ENCODE results near the gene PRPF4. TPM values are rescaled to one million over a fixed set of nuclear protein-coding genes. Genes with fewer than 3 reads are reported as not detected.

PRPF4 gene
- total and polyA plus RNA-seq, 9 of the 15 experiments (the other 6 are each of a cell fraction or from before 2014, with no cell fraction given), result 25.8 to 66.0 (median 39.8) TPM

GRCh38 chr9:113309204-113309813 lies 33.9 kb downstream of the PRPF4 start (continued):
- TF ChIP-seq, protein P1, sequence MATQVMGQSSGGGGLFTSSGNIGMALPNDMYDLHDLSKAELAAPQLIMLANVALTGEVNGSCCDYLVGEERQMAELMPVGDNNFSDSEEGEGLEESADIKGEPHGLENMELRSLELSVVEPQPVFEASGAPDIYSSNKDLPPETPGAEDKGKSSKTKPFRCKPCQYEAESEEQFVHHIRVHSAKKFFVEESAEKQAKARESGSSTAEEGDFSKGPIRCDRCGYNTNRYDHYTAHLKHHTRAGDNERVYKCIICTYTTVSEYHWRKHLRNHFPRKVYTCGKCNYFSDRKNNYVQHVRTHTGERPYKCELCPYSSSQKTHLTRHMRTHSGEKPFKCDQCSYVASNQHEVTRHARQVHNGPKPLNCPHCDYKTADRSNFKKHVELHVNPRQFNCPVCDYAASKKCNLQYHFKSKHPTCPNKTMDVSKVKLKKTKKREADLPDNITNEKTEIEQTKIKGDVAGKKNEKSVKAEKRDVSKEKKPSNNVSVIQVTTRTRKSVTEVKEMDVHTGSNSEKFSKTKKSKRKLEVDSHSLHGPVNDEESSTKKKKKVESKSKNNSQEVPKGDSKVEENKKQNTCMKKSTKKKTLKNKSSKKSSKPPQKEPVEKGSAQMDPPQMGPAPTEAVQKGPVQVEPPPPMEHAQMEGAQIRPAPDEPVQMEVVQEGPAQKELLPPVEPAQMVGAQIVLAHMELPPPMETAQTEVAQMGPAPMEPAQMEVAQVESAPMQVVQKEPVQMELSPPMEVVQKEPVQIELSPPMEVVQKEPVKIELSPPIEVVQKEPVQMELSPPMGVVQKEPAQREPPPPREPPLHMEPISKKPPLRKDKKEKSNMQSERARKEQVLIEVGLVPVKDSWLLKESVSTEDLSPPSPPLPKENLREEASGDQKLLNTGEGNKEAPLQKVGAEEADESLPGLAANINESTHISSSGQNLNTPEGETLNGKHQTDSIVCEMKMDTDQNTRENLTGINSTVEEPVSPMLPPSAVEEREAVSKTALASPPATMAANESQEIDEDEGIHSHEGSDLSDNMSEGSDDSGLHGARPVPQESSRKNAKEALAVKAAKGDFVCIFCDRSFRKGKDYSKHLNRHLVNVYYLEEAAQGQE (IDR thresholded peaks at IDR 0.05; ENCODE audit: borderline replicate concordance), result peak; percentile 72; the same call in 1 of the 2 replicates
- TF ChIP-seq, protein P1 (CRISPR knock-in tag; IDR thresholded peaks at IDR 0.05; ENCODE audit: low read depth), result no peak
- peak; percentile 41; the same call in 1 of the 2 replicates for TF ChIP-seq C11orf30 (IDR thresholded peaks at IDR 0.05; ENCODE audit: low read depth)

All from K562 (cell line).